GM19395 (cell line): ENCODE measurements around the gene L3MBTL1.

Experiments
- ATAC-seq: cut with Tn5 transposase; IDR thresholded peaks from one replicate; pipeline ENCODE4 v1.9.1; 2021; ENCODE audit warnings: mild to moderate bottlenecking, moderate library complexity; ENCODE audit not compliant: unreplicated experiment

The L3MBTL1 gene

DNA sequence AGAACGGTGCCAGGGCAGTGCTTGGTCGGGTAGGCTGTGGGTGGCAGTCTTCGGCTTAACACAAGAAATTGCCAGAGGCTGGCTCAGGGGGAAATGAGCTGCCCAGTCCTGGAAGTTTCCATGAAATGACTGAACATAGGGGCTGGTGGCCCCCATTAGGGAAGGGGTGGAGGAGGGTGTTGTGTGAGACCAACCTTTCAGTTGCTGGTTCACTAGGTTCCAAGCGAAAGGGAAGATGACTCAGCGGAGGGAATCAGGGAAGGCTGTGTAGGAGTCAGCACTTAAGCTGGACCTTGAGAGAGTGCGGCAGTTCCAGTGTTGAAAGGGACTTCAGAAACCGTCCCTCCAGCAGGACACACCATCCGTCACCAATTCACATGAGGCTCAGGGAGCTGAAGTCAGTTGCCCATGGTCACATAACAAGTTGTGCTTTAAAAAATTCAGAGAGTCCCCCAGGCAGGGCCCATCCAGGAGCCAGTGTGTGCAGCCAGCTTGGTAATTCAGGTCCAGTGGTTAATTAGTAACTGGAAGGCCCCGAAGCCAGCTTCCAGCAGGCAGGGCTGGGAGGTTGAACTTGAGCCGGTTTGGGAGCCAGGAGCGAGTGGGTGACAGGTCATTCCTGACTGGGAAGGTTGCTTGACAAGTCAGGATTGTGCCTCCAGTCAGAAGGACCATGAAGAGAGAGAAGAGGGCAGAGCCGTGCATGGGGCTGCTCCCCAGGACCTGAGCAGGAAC lies 51.1 kb downstream of the L3MBTL1 start, which contains the start of gene SGK2:
Gene SGK2 (plus strand): TSS at position 616 of the 735 bp plus-strand sequence. CDS start 7,469 bp downstream, outside the sequence.
- no peak for ATAC-seq

DNA sequence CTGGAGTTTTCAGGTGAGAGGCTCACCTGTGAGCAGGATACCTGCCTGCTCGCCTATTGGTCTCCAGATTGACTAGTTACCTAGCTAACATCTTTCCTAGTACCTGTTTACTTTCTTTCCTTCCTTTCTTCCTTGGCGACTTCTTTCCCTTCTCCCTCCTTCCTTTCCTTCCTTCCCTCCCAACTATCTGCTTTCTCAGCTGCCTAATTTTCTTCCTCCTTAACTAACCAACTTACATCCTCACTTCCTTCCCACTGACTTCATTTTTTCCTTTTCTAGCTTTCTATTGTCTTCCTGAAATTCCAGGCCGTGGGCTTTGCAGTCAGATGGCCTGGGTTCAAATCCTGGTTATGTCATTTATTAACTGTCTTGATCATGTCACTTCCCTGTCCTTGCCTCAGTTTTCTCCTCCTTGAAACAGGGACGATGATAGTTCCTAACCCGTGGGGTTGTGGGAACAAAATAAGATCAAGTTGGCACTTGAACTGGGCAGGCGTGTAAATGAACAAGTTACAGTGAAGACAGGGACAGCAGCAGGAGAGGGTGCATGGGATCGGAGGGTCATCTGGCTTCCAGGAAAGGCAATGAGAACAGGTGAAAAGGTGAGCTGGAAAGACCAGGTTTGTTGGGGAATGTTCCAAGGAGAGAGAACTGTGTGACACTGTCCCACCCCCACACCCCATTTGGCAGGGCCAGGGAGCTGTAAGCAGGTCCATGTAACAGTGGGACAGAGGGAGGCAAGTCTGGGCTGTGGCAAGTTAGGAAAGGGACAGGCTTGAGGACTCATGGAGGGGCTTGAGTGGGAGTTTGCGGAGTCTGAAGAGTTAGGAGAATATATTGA lies 51.9 kb downstream of the L3MBTL1 start:
- ATAC-seq, result no peak

DNA sequence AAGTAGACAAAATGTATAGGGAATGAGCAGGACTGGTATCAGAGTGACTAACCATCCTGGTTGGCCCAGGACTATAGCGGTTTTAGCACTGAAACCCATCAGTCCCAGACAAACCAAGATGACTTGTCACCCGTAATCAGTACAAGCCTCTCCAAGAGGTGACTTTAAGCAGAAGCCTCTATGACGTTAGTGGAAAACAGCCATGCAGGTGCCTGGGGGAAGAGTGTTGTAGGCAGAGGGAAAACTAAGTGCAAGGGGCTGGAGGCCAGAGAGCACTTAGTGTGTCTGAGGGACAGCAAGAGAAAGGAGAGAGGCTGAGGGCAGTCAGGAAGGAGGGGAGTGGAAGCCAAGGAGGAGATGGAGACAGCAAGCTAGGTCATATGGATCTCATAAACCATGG lies 53.5 kb downstream of the L3MBTL1 start:
- ATAC-seq, result no peak

DNA sequence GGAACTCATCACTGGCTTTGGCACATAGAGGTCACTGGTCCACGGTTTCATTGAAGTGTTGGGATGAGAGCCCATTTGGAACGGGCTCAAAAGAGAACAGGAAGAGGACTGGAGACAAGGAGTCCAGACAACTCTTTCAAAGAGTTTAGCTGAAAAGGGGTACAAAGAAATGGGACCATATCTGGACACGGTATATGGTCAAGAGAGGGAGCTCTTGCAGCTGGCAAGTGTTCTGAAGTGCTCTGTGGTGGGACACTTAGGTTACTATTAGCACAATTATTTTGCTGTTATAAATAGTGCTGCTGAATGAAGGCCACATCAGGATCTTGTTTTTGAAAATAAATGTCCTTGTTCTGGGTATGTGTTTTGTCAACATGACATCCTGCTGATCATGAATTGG lies 55.9 kb downstream of the L3MBTL1 start:
- no peak for ATAC-seq

DNA sequence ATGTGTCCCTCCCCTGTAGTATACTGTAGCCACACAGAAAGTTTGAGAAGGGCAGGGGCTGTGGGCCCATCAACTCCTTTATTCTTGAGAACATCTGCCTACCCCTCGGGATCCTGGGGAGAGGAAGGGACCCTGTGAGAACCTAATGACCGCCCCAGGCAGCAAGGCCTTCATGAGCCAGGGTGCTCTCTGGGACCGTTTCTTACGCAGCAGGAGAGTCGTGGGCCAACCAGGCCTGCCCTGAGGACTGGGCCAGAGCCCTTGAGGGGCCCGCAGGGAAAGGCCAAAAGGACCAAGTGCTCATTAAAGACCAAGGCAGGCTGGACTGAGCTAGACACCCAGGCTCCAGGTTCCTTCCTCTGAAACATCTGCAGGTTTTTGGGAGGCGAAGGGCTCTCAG lies 56.5 kb downstream of the L3MBTL1 start:
- no peak for ATAC-seq

DNA sequence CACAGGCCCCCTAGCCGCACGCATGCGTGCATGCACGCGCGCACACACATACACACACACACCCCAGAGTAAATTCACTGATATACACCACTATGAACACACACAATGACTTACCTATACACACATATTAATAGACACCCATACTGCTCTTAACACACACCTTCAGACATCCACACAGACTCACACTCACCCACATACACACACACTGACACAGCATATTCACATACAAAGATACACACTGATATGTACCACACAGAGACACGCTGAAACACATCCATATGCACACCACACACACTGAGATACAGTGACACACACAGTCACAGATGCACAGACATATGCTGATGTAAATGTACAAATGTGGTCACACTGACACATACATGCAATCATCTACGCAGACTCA lies 57.0 kb downstream of the L3MBTL1 start:
- no peak for ATAC-seq

DNA sequence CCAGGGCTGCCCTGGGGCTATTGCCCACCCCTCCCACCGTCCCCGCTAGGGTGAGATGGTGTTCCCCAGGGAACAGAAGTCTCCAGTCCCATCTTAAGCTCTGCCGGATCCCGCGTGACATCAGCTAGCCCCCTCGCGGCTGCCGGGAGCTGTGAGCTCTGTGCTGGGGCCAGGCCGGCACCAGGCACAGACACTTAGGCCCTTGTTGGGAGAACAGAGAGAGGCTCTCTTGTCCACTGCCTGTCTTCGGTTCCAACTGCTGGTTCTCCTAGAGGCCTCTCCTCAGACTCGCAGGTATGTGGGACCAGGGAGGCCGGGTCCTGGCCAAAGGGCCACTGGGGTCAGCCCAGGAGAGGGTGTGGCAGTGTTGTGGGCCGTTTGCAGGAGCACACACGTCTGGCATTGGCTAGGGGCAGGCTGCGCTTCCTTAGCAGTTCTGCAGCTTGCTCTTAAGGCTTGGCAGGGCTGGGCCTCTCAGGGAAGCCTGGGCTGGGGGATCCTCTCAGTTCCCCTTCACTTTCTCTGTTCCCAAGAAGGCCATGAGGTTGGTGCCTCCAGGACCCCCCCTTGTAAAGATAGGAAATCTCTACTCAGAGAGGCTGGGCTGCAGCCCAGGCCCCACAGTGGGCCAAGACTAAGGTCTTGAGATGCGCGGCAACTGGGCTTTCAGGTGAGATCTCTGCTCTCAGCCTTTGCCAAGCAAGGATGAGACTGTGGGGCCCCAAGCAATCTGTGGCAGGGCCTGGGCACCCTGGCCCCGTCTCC lies 57.7 kb downstream of the L3MBTL1 start:
- no peak for ATAC-seq

DNA sequence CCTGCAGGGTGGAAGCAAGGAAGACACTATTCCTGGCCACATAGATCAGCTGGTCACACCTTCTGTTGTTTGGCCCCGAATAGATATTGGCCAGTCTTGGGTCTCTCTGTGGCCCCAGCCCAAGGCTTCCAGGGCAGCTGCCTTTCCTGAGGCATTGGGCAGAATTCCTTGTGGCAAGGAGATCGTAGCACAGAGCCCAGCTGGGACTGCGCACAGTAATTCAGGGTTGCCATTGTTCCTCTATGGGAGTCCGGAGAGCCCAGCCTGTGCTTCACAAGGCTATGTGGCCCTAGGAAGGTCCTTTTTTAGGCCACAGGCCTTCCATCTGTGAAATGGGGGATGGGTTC lies 58.2 kb downstream of the L3MBTL1 start:
- ATAC-seq, result no peak

DNA sequence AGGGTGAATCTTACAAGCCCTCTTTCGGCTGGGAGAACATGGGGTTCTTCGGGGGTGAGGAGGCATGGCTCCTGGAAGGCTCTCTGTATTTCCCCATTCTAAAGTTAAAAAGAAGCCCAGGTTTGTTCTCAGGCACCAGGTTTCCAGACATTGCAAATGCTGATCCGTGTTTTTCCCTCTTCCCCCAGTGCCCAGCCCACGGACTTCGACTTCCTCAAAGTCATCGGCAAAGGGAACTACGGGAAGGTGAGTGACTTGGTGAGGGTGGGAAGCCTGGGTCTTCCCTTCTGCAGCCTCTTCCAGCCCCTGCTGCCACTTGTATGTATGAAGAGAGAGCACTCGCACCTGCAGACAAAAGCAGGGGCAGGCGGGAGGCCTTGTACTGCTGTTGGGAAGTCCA lies 60.0 kb downstream of the L3MBTL1 start:
- ATAC-seq, result no peak

DNA sequence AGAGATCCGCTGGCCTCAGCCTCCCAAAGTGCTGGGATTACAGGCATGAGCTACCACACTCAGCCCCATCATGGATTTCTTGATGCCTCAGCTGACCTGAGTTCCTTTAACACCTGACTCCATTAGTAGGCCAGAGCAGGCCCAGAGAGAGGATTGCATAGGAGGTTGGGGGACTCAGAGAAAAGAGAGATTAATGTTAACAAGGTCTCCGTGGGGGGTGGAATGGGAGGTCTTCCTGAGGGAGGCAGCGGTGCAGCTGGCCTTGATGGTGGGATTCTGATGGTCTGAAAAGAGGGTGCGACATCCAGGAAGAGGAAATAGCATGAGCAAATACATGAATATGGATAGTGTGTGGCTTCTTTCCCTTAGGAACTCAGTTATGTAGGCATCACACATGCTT lies 61.2 kb downstream of the L3MBTL1 start:
- no peak for ATAC-seq

DNA sequence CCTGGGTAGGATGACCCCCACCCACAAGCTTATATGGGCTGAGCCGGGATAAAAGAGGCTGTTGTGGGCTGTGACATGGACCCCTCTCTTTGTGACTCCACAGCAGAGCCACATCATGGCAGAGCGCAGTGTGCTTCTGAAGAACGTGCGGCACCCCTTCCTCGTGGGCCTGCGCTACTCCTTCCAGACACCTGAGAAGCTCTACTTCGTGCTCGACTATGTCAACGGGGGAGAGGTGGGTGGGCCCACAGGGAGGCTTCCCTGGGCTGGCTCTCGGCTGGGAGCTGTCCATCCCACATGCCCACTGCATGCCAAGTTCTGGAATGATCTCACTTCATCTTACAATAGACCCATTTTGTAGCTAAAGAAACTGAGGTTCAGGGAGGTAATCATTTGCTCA lies 61.8 kb downstream of the L3MBTL1 start:
- no peak for ATAC-seq

DNA sequence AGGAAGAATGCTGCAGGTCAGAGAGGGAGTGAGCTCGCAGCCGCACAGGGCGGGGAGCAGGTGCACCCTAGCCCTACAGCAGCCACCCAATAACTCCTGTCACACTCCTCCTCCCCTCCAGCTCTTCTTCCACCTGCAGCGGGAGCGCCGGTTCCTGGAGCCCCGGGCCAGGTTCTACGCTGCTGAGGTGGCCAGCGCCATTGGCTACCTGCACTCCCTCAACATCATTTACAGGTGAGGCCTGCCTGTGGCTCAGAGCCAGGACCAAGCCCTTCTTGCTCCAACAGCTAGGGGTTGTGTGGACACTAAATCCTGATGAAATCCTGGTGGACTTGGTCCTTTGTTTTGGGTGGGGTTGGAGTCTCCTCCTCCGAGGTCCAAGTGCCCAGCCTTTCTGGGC lies 63.0 kb downstream of the L3MBTL1 start:
- no peak for ATAC-seq

DNA sequence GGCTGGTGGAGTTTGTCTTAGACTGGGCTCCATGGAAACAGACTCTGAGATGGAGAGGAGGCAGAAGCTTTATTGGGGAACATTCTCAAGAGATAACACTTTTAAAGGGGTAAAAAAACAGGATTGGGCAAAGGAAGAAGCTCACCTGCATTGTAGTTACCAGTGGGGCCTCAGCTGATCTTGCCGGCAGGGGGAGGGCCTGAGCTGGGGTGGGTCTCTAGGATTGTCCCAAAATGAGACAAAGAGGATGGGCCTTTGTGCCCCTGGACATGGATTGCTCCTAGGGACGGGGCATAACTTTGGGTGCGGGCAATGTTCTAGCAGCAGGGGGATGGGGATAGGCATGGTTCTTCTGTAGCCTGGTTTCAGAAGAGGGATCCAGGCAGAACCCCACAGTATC lies 63.8 kb downstream of the L3MBTL1 start:
- no peak for ATAC-seq

DNA sequence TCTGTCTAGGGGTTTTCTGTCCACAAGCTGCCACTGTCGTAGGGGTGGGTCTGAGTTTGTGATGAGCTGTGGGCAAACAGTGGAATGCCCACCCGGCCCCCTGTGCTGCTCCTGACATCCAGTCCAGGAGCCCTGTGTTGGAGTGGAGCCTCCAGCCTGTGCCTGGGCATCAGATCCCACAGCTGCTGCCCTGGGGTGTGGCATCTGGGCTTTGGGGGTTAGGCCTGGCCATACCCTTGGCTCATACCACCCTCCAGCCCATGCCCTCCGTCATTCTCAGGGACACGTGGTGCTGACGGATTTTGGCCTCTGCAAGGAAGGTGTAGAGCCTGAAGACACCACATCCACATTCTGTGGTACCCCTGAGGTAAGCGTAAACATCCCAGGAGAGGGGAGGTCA lies 64.3 kb downstream of the L3MBTL1 start:
- ATAC-seq, result no peak

DNA sequence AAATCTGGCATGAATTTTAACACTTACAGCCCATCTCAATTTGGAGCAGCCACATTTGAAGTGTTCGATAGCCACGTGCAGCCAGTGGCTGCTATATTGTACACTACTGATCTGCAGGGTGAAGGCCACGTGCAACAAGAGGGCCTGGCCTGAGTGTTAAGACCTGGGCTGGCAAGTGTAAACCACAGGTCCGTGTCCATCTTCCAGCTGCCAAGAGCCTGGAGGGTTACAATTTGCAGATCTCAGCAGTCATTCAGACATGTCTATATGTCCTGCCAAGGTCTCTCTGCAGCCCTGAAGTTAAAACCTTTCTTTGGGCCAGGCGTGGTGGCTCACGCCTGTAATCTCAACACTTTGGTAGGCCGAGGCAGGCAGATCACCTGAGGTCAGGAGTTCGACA lies 65.4 kb downstream of the L3MBTL1 start:
- no peak for ATAC-seq

DNA sequence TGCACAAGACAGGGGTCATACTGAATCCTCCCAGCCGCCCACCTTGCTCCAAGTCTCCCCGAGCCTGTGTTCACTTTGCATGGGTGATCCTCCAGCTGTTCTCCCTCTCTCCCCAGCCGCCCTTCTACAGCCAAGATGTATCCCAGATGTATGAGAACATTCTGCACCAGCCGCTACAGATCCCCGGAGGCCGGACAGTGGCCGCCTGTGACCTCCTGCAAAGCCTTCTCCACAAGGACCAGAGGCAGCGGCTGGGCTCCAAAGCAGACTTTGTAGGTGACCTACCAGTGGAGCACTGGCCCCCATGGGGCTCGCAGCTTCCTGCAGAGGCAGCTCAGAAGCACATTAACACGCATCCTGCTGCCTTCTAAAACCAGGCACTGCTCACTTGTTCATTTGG lies 68.6 kb downstream of the L3MBTL1 start:
- ATAC-seq, result no peak

DNA sequence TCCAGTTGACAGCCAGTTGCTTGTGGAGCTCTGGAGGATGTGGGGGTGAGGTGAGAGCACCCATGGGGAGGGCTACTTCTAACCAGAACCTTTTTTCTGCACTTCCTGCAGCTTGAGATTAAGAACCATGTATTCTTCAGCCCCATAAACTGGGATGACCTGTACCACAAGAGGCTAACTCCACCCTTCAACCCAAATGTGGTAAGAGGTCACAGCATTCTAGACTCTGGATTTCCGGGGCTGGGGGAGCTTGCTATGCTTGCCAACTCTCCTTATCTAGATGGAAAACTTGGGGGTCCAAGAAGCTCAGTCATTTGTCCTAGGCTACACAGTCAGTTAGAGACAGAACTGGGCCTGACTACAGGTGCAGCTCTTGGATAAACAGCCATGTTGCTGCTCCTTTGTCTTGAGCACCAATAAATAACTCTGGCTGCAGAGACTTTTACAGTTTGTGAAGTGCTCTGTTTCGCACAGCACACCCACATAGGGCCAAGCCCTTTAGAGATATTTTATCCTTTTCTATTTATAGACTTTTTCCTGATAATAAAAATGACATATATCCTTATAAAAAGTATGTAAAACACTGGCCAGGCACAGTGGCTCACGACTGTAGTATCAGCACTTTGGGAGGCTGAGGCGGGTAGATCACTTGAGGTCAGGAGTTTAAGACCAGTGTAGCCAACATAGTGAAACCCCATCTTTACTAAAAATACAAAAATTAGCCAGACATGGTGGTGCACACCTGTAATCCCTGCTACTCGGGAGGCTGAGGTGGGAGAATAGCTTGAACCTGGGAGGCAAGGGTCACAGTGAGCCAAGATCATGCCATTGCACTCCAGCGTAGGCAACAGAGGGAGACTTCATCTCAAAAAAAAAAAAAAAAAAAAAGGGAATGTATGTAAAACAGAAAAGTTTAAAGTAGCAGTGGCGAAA lies 72.6 kb downstream of the L3MBTL1 start:
- no peak for ATAC-seq

DNA sequence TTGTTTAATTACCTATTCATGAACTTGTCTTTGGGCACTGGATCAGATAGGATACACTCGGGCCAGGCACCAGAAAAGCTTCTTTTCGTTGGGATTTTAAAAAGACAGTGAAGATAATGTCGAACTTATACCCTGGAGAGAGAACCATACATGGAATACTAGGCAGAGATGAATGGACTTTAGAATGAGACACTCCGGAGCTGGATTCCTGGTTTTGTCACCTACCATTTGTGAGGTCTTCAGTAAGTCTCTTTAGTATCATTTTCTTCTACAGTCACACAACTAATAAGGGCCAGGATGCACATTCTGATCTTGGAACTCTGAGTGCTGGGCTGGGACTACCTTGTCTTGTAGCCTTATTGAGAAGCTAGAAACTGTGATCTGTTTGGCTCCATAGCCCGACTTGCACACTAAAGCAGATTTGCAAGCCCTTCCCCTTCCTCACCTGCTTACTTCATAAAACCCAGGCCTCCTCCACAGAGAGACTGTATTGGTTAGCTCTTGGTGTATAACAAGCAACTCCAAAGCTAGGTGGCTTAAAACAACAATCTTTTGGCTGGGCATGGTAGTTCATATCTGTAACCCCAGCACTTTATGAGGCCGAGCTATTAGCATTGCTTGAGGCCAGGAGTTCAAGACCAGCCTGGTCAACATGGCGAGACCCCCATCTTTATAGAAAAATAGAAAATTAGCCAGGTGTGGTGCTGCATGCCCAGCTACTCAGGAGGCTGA lies 75.8 kb downstream of the L3MBTL1 start:
- no peak for ATAC-seq

DNA sequence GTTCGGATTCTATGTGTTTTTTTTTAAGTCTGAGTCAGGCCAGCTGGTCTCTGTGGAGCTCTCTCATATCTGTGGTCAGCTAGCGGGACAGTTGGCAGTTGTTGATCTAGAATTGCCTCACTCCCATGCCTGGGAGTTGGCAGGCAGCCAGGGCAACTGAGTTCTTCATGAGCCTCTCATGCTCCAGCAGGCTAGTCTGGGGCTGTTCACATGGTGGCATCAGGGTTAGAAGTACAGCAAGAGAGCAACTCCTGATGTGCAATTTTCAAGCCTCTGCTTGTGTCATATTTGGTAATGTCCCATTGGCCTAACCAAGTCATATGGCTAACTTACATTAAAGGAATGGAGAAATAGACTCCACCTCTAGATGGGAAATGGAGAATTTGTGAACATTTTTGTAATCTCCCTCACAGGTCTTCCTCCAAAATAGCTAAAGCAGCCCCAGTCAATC lies 76.5 kb downstream of the L3MBTL1 start:
- ATAC-seq, result no peak
